SKM-1 treated with dmso at 0.1 percent for 144 hours (cell line): ENCODE measurements around the gene RETREG1.

Experiments
- DNase-seq: peaks from one replicate; lab custom pipeline; 2025; ENCODE audit not compliant: unreplicated experiment; lab: John Stamatoyannopoulos, UW

The RETREG1 gene

GRCh38 chr5:16534280-16534679 lies 82.5 kb downstream of the RETREG1 start:
- DNase-seq = no peak

GRCh38 chr5:16531063-16531648 lies 85.6 kb downstream of the RETREG1 start:
- no peak for DNase-seq

GRCh38 chr5:16529306-16529705 lies 87.5 kb downstream of the RETREG1 start:
- no peak for DNase-seq

GRCh38 chr5:16528382-16529110 lies 88.3 kb downstream of the RETREG1 start:
- no peak for DNase-seq

GRCh38 chr5:16525651-16526050 lies 91.1 kb downstream of the RETREG1 start:
- no peak for DNase-seq

GRCh38 chr5:16524286-16524685 lies 92.5 kb downstream of the RETREG1 start:
- no peak for DNase-seq

- no peak for DNase-seq
These were observed 95.0 kb downstream of the RETREG1 start for GRCh38 chr5:16521521-16522483.

- no peak for DNase-seq
These were observed 96.0 kb downstream of the RETREG1 start for GRCh38 chr5:16520841-16521240.

- DNase-seq = no peak
These were observed 97.4 kb downstream of the RETREG1 start for GRCh38 chr5:16519435-16519834.

- no peak for DNase-seq
These were observed 98.2 kb downstream of the RETREG1 start for GRCh38 chr5:16518606-16519005.

GRCh38 chr5:16515532-16515931 lies 101.3 kb downstream of the RETREG1 start:
- DNase-seq = no peak

- DNase-seq = no peak
These were observed 106.7 kb downstream of the RETREG1 start for GRCh38 chr5:16510098-16510497.

- DNase-seq = peak; percentile 72
These were observed 107.9 kb downstream of the RETREG1 start for GRCh38 chr5:16508730-16509531.

GRCh38 chr5:16507716-16508115 lies 109.1 kb downstream of the RETREG1 start:
- no peak for DNase-seq

- DNase-seq = no peak
These were observed 110.9 kb downstream of the RETREG1 start for GRCh38 chr5:16505904-16506303.

- no peak for DNase-seq
These were observed 111.5 kb downstream of the RETREG1 start for GRCh38 chr5:16505140-16505891.

GRCh38 chr5:16504571-16504970 lies 112.2 kb downstream of the RETREG1 start:
- no peak for DNase-seq

- no peak for DNase-seq
These were observed 113.9 kb downstream of the RETREG1 start for GRCh38 chr5:16502866-16503265.

GRCh38 chr5:16500024-16500423 lies 116.8 kb downstream of the RETREG1 start:
- DNase-seq = no peak

- DNase-seq = no peak
These were observed 119.3 kb downstream of the RETREG1 start for GRCh38 chr5:16497546-16497945.
